Lung (tissue), 12 donors: ENCODE measurements around the gene SRPRB. TPM values are rescaled to one million over a fixed set of nuclear protein-coding genes. Genes with fewer than 3 reads are reported as not detected.

ENCODE experiments used
- ATAC-seq: fragments of 200-7000 bp; cut with Tn5 transposase; one replicate; pipeline ENCODE4 v1.9.1; 2020; ENCODE audit warnings: moderate number of reproducible peaks; ENCODE audit not compliant: insufficient read depth, low FRiP score
- DNase-seq, 3 donors: peaks; one replicate each; pipeline ENCODE4 v3.0.0-alpha.2; 2013 to 2017
- H3K27ac ChIP-seq, 2 donors: one replicate each; pipeline ENCODE4 v1.5.1; 2013; ENCODE audit warnings: mild to moderate bottlenecking in 2 of 2, moderate library complexity in 2 of 2, control low read depth in 1 of 2, inconsistent platforms in 1 of 2, low read depth in 1 of 2, low read length in 1 of 2
- H3K27me3 ChIP-seq, 3 donors: one replicate each; pipeline ENCODE4 v1.5.1; 2013; ENCODE audit warnings: low read length in 2 of 3; ENCODE audit not compliant: control insufficient read depth in 3 of 3, insufficient read depth in 3 of 3
- H3K36me3 ChIP-seq, 4 donors: one replicate each; pipeline ENCODE4 v1.5.1; 2013; ENCODE audit warnings: low read length in 4 of 4, mild to moderate bottlenecking in 1 of 4, moderate library complexity in 1 of 4; ENCODE audit not compliant: control insufficient read depth in 4 of 4, insufficient read depth in 4 of 4
- H3K4me1 ChIP-seq, 5 donors: one replicate each; pipeline ENCODE4 v1.5.1; 2013; ENCODE audit warnings: low read length in 5 of 5, mild to moderate bottlenecking in 2 of 5, moderate library complexity in 1 of 5; ENCODE audit not compliant: control insufficient read depth in 5 of 5, insufficient read depth in 5 of 5
- H3K4me3 ChIP-seq: one replicate; pipeline ENCODE4 v1.5.1; 2013; ENCODE audit warnings: mild to moderate bottlenecking, control low read depth, moderate library complexity
- H3K9ac ChIP-seq, 2 donors: one replicate each; pipeline ENCODE4 v1.5.1; 2013; ENCODE audit warnings: low read length in 2 of 2, control low read depth in 1 of 2; ENCODE audit not compliant: insufficient read depth in 1 of 2
- H3K9me3 ChIP-seq, 4 donors: one replicate each; pipeline ENCODE4 v1.5.1; 2013; ENCODE audit warnings: low read length in 3 of 4, mild to moderate bottlenecking in 1 of 4, moderate library complexity in 1 of 4; ENCODE audit not compliant: control insufficient read depth in 4 of 4, insufficient read depth in 3 of 4
- CTCF ChIP-seq: IDR thresholded peaks from 2 replicates; pipeline ENCODE4 v1.5.1; 2012; ENCODE audit warnings: mild to moderate bottlenecking; ENCODE audit errors: control extremely low read depth, extremely low read depth
- WGBS, 2 donors: extraction: QIAGEN DNeasy Blood & Tissue Kit; methylation state at CpG; one replicate each; pipeline ENCODE4 v1.1.7; 2013; 5-methylcytosine and 5-hydroxymethylcytosine counted together
- polyA plus RNA-seq, 2 donors: library from polyadenylated mRNA; stranded (reverse); fragments of 200-250 nt; gene quantifications; one replicate each; pipeline ENCODE4 v1.2.1, GENCODE V29; 2013
- total RNA-seq, 2 donors: library from RNA; depleted of rRNA in 1 of 2; stranded (reverse); fragments of >200 nt in 1 of 2; gene quantifications; one replicate each; pipeline ENCODE4 v1.2.1, GENCODE V29; 2014 to 2021
- donor health status: control.
- donor health status: control.
- donor health status: Bipolar disorder and iron deficiency.
- donor health status: healthy.
- donor health status: DM: yes; HTN: yes; CAD: no.

The SRPRB gene
- total and polyA plus RNA-seq, 4 donors: 20.3 to 82.4 (median 39.3) TPM

GRCh38 chr3:133757701-133758567, 47.7 kb upstream of the SRPRB start:
- Histone ChIP-seq H3K4me1 (no peaks in the 10 kb centered on the region), H3K27ac (no peak overlapping the region), H3K27me3 (no peaks in the 10 kb centered on the region), H3K9ac (no peak overlapping the region), H3K9me3 (no peaks in the 10 kb centered on the region), H3K36me3 (no peaks in the 10 kb centered on the region), H3K4me3 (no peak overlapping the region)
- WGBS, 2 donors: 73 to 85% methylated on average over 6 of the region's 6 CpGs
- ATAC-seq (no peak), DNase-seq (no peak)
- TF ChIP-seq CTCF: no peak

DNA sequence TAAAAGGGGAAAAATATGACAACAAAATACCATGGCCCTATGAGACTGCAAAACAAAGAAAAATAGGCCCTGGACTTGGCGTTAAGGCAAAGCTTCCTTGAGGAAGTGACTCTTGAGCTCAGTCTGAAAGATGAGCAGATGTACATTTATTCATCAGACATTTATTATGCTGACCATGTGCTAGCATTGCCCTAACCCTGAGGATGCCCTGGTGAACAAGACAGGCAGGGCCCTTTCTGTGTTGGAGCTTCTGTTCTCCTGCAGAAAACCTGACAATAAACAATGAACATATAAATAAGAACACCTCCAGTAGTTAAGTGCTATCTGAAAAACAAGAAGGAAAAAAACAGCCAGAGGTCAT, 47.1 kb upstream of the SRPRB start:
- H3K4me3 ChIP-seq: no peak overlapping the region
- H3K9ac ChIP-seq: no peak overlapping the region
- DNase-seq: no peak
- 75 to 87% methylated on average over 1 of the region's 1 CpG for WGBS, 2 donors
- H3K27me3 ChIP-seq: no peaks in the 10 kb centered on the region
- TF ChIP-seq CTCF: no peak
- no peaks in the 10 kb centered on the region for H3K9me3 ChIP-seq
- no peaks in the 10 kb centered on the region for H3K36me3 ChIP-seq
- ATAC-seq: no peak
- no peak overlapping the region for H3K27ac ChIP-seq
- H3K4me1 ChIP-seq: no peaks in the 10 kb centered on the region

- 87 to 92% methylated on average over 9 of the region's 9 CpGs for WGBS, 2 donors
- Histone ChIP-seq H3K9me3 (no peaks in the 10 kb centered on the region), H3K9ac (no peak overlapping the region), H3K4me3 (no peak overlapping the region), H3K4me1 (no peaks in the 10 kb centered on the region), H3K36me3 (no peaks in the 10 kb centered on the region), H3K27me3 (no peaks in the 10 kb centered on the region), H3K27ac (no peak overlapping the region)
- no peak for ATAC-seq
- TF ChIP-seq CTCF: no peak
- DNase-seq: no peak
Measured at GRCh38 chr3:133758964-133759739, 46.5 kb upstream of the SRPRB start.
